Natural killer cell (primary cell): ENCODE data around the gene FZD2. TPM values are rescaled to one million over a fixed set of nuclear protein-coding genes. Genes with fewer than 3 reads are reported as not detected.
"Not testable (repeated sequence)": the region's sequence is repeated elsewhere in the genome, so short reads cannot be mapped to it uniquely, and the experiment has no call there.

Source experiments
- ATAC-seq, 3 donors: fragments of 150-1000 bp in 2 of 3; fragments of 200-7000 bp in 1 of 3; cut with Tn5 transposase; 1 replicate in 1 of 3; 2 replicates in 2 of 3; pipeline ENCODE4 v1.10.0; 2021; ENCODE audit warnings: mild to moderate bottlenecking in 2 of 3, moderate library complexity in 2 of 3
- DNase-seq, 2 donors: peaks; one replicate each; pipeline versions ENCODE4 v3.0.0 to v3.0.0-alpha.2; 2013 to 2021; ENCODE audit warnings: mixed read lengths in 1 of 2
- H3K27ac ChIP-seq: one replicate; pipeline ENCODE4 v1.5.1; 2013; ENCODE audit warnings: mild to moderate bottlenecking, low read length
- H3K27me3 ChIP-seq: one replicate; pipeline ENCODE4 v1.6.1; 2013; ENCODE audit warnings: low read length; ENCODE audit not compliant: control insufficient read depth, insufficient read depth
- H3K36me3 ChIP-seq: one replicate; pipeline ENCODE4 v1.6.1; 2013; ENCODE audit warnings: low read length; ENCODE audit not compliant: control insufficient read depth, insufficient read depth
- H3K4me1 ChIP-seq: one replicate; pipeline ENCODE4 v1.6.1; 2013; ENCODE audit warnings: low read length; ENCODE audit not compliant: control insufficient read depth, insufficient read depth
- H3K4me3 ChIP-seq: one replicate; pipeline ENCODE4 v1.5.1; 2013; ENCODE audit warnings: low read length
- H3K9me3 ChIP-seq: one replicate; pipeline ENCODE4 v1.6.1; 2013; ENCODE audit warnings: low read length; ENCODE audit not compliant: control insufficient read depth, insufficient read depth
- H3K27ac Mint-ChIP-seq, 2 donors: one replicate each; pipeline ENCODE4 v1.8.0; 2022; ENCODE audit warnings: mild to moderate bottlenecking in 2 of 2, mixed read lengths in 2 of 2, moderate library complexity in 1 of 2
- H3K27me3 Mint-ChIP-seq, 2 donors: one replicate each; pipeline ENCODE4 v1.8.0; 2022; ENCODE audit warnings: low read depth in 2 of 2, mixed read lengths in 2 of 2
- H3K36me3 Mint-ChIP-seq: one replicate; pipeline ENCODE4 v1.8.0; 2022; ENCODE audit warnings: mixed read lengths
- H3K4me1 Mint-ChIP-seq, 2 donors: one replicate each; pipeline ENCODE4 v1.8.0; 2022; ENCODE audit warnings: mixed read lengths in 2 of 2
- H3K4me3 Mint-ChIP-seq: one replicate; pipeline ENCODE4 v1.8.0; 2022; ENCODE audit warnings: mild to moderate bottlenecking, moderate library complexity, mixed read lengths
- H3K9me3 Mint-ChIP-seq, 2 donors: one replicate each; pipeline ENCODE4 v1.8.0; 2022; ENCODE audit warnings: mixed read lengths in 2 of 2
- CTCF ChIP-seq: fragments of 200-600 bp; IDR thresholded peaks from one replicate; pipeline ENCODE4 v1.8.0; 2022; ENCODE audit warnings: antibody characterized with exemption
- WGBS: methylation state at CpG from one replicate; pipeline ENCODE4 v1.1.7; 2013; ENCODE audit warnings: missing lambda C conversion rate; ENCODE audit not compliant: insufficient coverage; 5-methylcytosine and 5-hydroxymethylcytosine counted together
- intact Hi-C: fragments of 100-400 bp; cut with micrococcal nuclease; formaldehyde crosslinking; loops from one replicate; pipeline ENCODE4 v1.14.2; 2022
- total RNA-seq, 4 donors: library from RNA; stranded (reverse); fragments of 120-200 nt in 1 of 4; gene quantifications; one replicate each; pipeline versions ENCODE4 v1.2.3 to v1.2.4, GENCODE V29; 2013 to 2022

FZD2 gene
- total RNA-seq, 3 donors from 2014 or later (not counting 1 experiment from before 2014, with no cell fraction given) = 0.27 to 0.55 (median 0.33) TPM

GRCh38 chr17:44565866-44566443 lies 8.7 kb downstream of the FZD2 start:
- Histone ChIP-seq H3K27ac (no peak overlapping the region), H3K4me1 (no peaks in the 10 kb centered on the region), H3K36me3 (no peaks in the 10 kb centered on the region), H3K4me3 (no peak overlapping the region), H3K27me3 (peaks cover 3% of the 10 kb centered on the region), H3K9me3 (peaks cover 8% of the 10 kb centered on the region)
- DNase-seq (no peak), ATAC-seq (no peak)
- Mint-ChIP-seq H3K4me1 (peaks cover 0 to 6% of the 10 kb centered on the region in 2 donors), H3K27me3 (peaks cover 20 to 23% of the 10 kb centered on the region in 2 donors), H3K9me3 (peaks cover 0 to 5% of the 10 kb centered on the region in 2 donors), H3K4me3 (no peak overlapping the region), H3K27ac (no peak overlapping the region), H3K36me3 (no peaks in the 10 kb centered on the region)
- 85% methylated on average over 13 of the region's 14 CpGs for WGBS
- TF ChIP-seq CTCF = no peak
- intact Hi-C loops = no loop called here

GRCh38 chr17:44568311-44568944 lies 11.1 kb downstream of the FZD2 start:
- ATAC-seq, H3K4me1 ChIP-seq, H3K4me1 Mint-ChIP-seq, H3K27ac ChIP-seq, H3K27me3 Mint-ChIP-seq, H3K36me3 Mint-ChIP-seq, intact Hi-C loops, H3K9me3 ChIP-seq, DNase-seq, H3K4me3 Mint-ChIP-seq, H3K4me3 ChIP-seq, H3K27ac Mint-ChIP-seq, H3K27me3 ChIP-seq, H3K9me3 Mint-ChIP-seq, H3K36me3 ChIP-seq: not testable (repeated sequence)
- 94% methylated on average over 21 of the region's 23 CpGs for WGBS

- WGBS = 41% methylated on average over 22 of the region's 26 CpGs
- Mint-ChIP-seq H3K9me3 (peaks cover 0 to 5% of the 10 kb centered on the region in 2 donors), H3K4me1 (peaks cover 0 to 6% of the 10 kb centered on the region in 2 donors), H3K4me3 (no peak overlapping the region), H3K36me3 (no peaks in the 10 kb centered on the region), H3K27ac (no peak overlapping the region), H3K27me3 (peaks cover 0 to 12% of the 10 kb centered on the region in 2 donors)
- Histone ChIP-seq H3K4me1 (no peaks in the 10 kb centered on the region), H3K4me3 (no peak overlapping the region), H3K36me3 (no peaks in the 10 kb centered on the region), H3K27ac (no peak overlapping the region), H3K9me3 (peaks cover 8% of the 10 kb centered on the region), H3K27me3 (peaks cover 3% of the 10 kb centered on the region)
- ATAC-seq (no peak), DNase-seq (no peak)
- TF ChIP-seq CTCF = no peak
- intact Hi-C loops = no loop called here
Measured at GRCh38 chr17:44568945-44569858, 11.9 kb downstream of the FZD2 start.

GRCh38 chr17:44572801-44573200 lies 15.5 kb downstream of the FZD2 start:
- peaks cover 6 to 15% of the 10 kb centered on the region in 2 donors for H3K27me3 Mint-ChIP-seq
- WGBS = 88% methylated on average over 1 of the region's 2 CpGs
- no peak overlapping the region for H3K27ac Mint-ChIP-seq
- Histone ChIP-seq H3K27me3 (peaks cover 3% of the 10 kb centered on the region), H3K4me1 (no peaks in the 10 kb centered on the region), H3K4me3 (no peak overlapping the region), H3K27ac (no peak overlapping the region), H3K36me3 (no peaks in the 10 kb centered on the region), H3K9me3 (no peaks in the 10 kb centered on the region)
- ATAC-seq = no peak
- H3K4me3 Mint-ChIP-seq = no peak overlapping the region
- intact Hi-C loops = no loop called here
- H3K36me3 Mint-ChIP-seq = no peaks in the 10 kb centered on the region
- TF ChIP-seq CTCF = no peak
- H3K4me1 Mint-ChIP-seq = peaks cover 0 to 6% of the 10 kb centered on the region in 2 donors
- no peaks in the 10 kb centered on the region for H3K9me3 Mint-ChIP-seq
- DNase-seq = no peak
